IPS DF 4.7 (cell line): ENCODE measurements around the gene PRICKLE2.
"Not testable (repeated sequence)": the region's sequence is repeated elsewhere in the genome, so short reads cannot be mapped to it uniquely, and the experiment has no call there.

Source experiments
- DNase-seq: peaks from one replicate; pipeline ENCODE4 v3.0.0-alpha.2; 2013; ENCODE audit warnings: low spot score; ENCODE audit errors: extremely low read depth

The PRICKLE2 gene

GRCh38 chr3:64103131-64103530 is 122.1 kb downstream of the PRICKLE2 start:
- DNase-seq, result no peak

GRCh38 chr3:64102147-64102546 is 123.1 kb downstream of the PRICKLE2 start:
- no peak for DNase-seq

GRCh38 chr3:64099316-64099715 is 126.0 kb downstream of the PRICKLE2 start:
- DNase-seq, result no peak

GRCh38 chr3:64098670-64099069 is 126.6 kb downstream of the PRICKLE2 start:
- no peak for DNase-seq

GRCh38 chr3:64097920-64098319 is 127.3 kb downstream of the PRICKLE2 start:
- no peak for DNase-seq

- no peak for DNase-seq
Observed at GRCh38 chr3:64095802-64096201, 129.5 kb downstream of the PRICKLE2 start.

GRCh38 chr3:64094713-64095079 is 130.6 kb downstream of the PRICKLE2 start:
- DNase-seq, result peak; percentile 44

GRCh38 chr3:64093825-64094712 is 131.2 kb downstream of the PRICKLE2 start:
- no peak for DNase-seq

GRCh38 chr3:64093211-64093610 is 132.1 kb downstream of the PRICKLE2 start:
- no peak for DNase-seq

GRCh38 chr3:64091501-64091900 is 133.8 kb downstream of the PRICKLE2 start:
- no peak for DNase-seq

- not testable (repeated sequence) for DNase-seq
Observed at GRCh38 chr3:64089386-64089785, 135.9 kb downstream of the PRICKLE2 start.

- DNase-seq, result no peak
Observed at GRCh38 chr3:64088408-64089205, 136.7 kb downstream of the PRICKLE2 start.

GRCh38 chr3:64086479-64087252 is 138.6 kb downstream of the PRICKLE2 start:
- DNase-seq, result no peak

GRCh38 chr3:64084640-64085039 is 140.6 kb downstream of the PRICKLE2 start:
- no peak for DNase-seq

GRCh38 chr3:64083575-64083974 is 141.7 kb downstream of the PRICKLE2 start:
- DNase-seq, result no peak

GRCh38 chr3:64082961-64083541 is 142.2 kb downstream of the PRICKLE2 start:
- no peak for DNase-seq

- DNase-seq, result no peak
Observed at GRCh38 chr3:64082411-64082810, 142.9 kb downstream of the PRICKLE2 start.

GRCh38 chr3:64081235-64081630 is 144.0 kb downstream of the PRICKLE2 start:
- no peak for DNase-seq

GRCh38 chr3:64080616-64081234 is 144.5 kb downstream of the PRICKLE2 start:
- DNase-seq, result no peak

GRCh38 chr3:64079369-64080150 is 145.7 kb downstream of the PRICKLE2 start:
- no peak for DNase-seq
